HepG2 (cell line): ENCODE data around the gene LRRC70. TPM values are rescaled to one million over a fixed set of nuclear protein-coding genes. Genes with fewer than 3 reads are reported as not detected.

Experiments used
- ATAC-seq: fragments of 200-7000 bp; cut with Tn5 transposase; 3 replicates; pipeline ENCODE4 v1.9.1; 2020; ENCODE audit warnings: mild to moderate bottlenecking, moderate library complexity
- BruUV-seq: library from RNA; stranded (reverse); fragments of 400-500 nt; replicated peaks from 2 replicates; lab custom pipeline; 2021; lab: Mats Ljungman, UMichigan
- CTCF ChIA-PET: fragments of 300-600 bp; formaldehyde crosslinking; extraction: SDS; loops from one replicate; lab custom pipeline; 2021; ENCODE audit warnings: low total read pairs, inconsistent platforms, low intra/inter-chr PET ratio; lab: Yijun Ruan, JAX
- POLR2A ChIA-PET: fragments of 350-600 bp; sonication (Branson Sonifier 250); formaldehyde crosslinking; loops from one replicate; lab custom pipeline; 2020; ENCODE audit warnings: antibody characterized with exemption, inconsistent platforms; lab: Yijun Ruan, JAX
- DNase-seq: peaks from one replicate; pipeline ENCODE4 v3.0.0-alpha.2; 2015; ENCODE audit warnings: low spot score
- FAIRE-seq: peaks from 3 replicates; lab custom pipeline; 2011; peaks lifted over from hg19 to GRCh38; lab: Jason Lieb, UNC
- H2AFZ ChIP-seq: one replicate; pipeline ENCODE4 v1.6.1; 2011; ENCODE audit warnings: low read length, inconsistent platforms
- H3K27ac ChIP-seq: fragments of 300-600 bp; 3 replicates; pipeline ENCODE4 v1.8.0; 2011; ENCODE audit warnings: mixed run types, mild to moderate bottlenecking, mixed read lengths, low read length, inconsistent platforms; ENCODE audit not compliant: insufficient read depth; ENCODE audit errors: extremely low read length
- H3K27me3 ChIP-seq, 2 experiments: fragments of 200-600 bp in 1 of 2; 2 replicates in 1 of 2; 3 replicates in 1 of 2; pipeline versions ENCODE4 v1.6.0 to v1.8.0; 2011; ENCODE audit warnings: low read length in 2 of 2, mild to moderate bottlenecking in 2 of 2, moderate library complexity in 2 of 2, inconsistent platforms in 1 of 2; ENCODE audit not compliant: insufficient read depth in 2 of 2, control insufficient read depth in 1 of 2
- H3K36me3 ChIP-seq, 2 experiments: fragments of 200-600 bp in 1 of 2; replicated peaks in 1 of 2; 2 replicates in 1 of 2; 3 replicates in 1 of 2; pipeline versions ENCODE4 v1.5.1 to v1.8.0; 2011; ENCODE audit warnings: low read length in 2 of 2, inconsistent platforms in 1 of 2; ENCODE audit not compliant: insufficient read depth in 2 of 2, control insufficient read depth in 1 of 2
- H3K4me1 ChIP-seq: 2 replicates; pipeline ENCODE4 v1.5.1; 2012; ENCODE audit warnings: low read length, inconsistent platforms; ENCODE audit not compliant: insufficient read depth
- H3K4me2 ChIP-seq: 2 replicates; pipeline ENCODE4 v1.6.0; 2011; ENCODE audit warnings: low read depth, low read length, inconsistent platforms
- H3K4me3 ChIP-seq, 3 experiments: fragments of 200-600 bp in 1 of 3; sonication (generic), shearing (Covaris generic) in 1 of 3; replicated peaks in 1 of 3; 2 replicates each; pipeline ENCODE4 v1.5.1; 2011 to 2016; ENCODE audit warnings: low read length in 3 of 3, inconsistent platforms in 2 of 3, low read depth in 2 of 3, mild to moderate bottlenecking in 2 of 3, control low read depth in 1 of 3, mixed read lengths in 1 of 3; ENCODE audit not compliant: insufficient read depth in 1 of 3
- H3K79me2 ChIP-seq: one replicate; pipeline ENCODE4 v1.6.1; 2011; ENCODE audit warnings: low read length, inconsistent platforms; ENCODE audit not compliant: insufficient read depth
- H3K9ac ChIP-seq: 2 replicates; pipeline ENCODE4 v1.6.0; 2011; ENCODE audit warnings: mild to moderate bottlenecking, low read depth, low read length, inconsistent platforms; ENCODE audit not compliant: insufficient read depth
- H3K9me3 ChIP-seq: 2 replicates; pipeline ENCODE4 v1.5.1; 2012; ENCODE audit warnings: mild to moderate bottlenecking, low read length
- H4K20me1 ChIP-seq: 2 replicates; pipeline ENCODE4 v1.6.0; 2011; ENCODE audit warnings: inconsistent platforms, mild to moderate bottlenecking, low read length, moderate library complexity; ENCODE audit not compliant: insufficient read depth
- CREB1 ChIP-seq, 2 experiments: fragments of 450-650 bp in 1 of 2; IDR thresholded peaks; 2 replicates each; pipeline ENCODE4 v1.6.1; 2016 to 2017; ENCODE audit warnings: control low read depth in 1 of 2, mild to moderate bottlenecking in 1 of 2, missing compliant biosample characterization in 1 of 2, missing genetic modification characterization in 1 of 2
- CREM ChIP-seq, 2 experiments: sonication (generic) in 1 of 2; formaldehyde crosslinking in 1 of 2; IDR thresholded peaks; 2 replicates each; pipeline versions ENCODE4 v1.4.0 to v1.6.1; 2016 to 2020; ENCODE audit warnings: antibody characterized with exemption in 1 of 2, mild to moderate bottlenecking in 1 of 2, missing genetic modification reagents in 1 of 2
- CSRNP1 ChIP-seq: sonication (generic); formaldehyde crosslinking; IDR thresholded peaks from 2 replicates; pipeline ENCODE4 v1.8.1; 2023; ENCODE audit warnings: mild to moderate bottlenecking, missing genetic modification reagents
- DBP ChIP-seq: sonication (generic); formaldehyde crosslinking; IDR thresholded peaks from 2 replicates; pipeline ENCODE4 v1.4.0; 2020; ENCODE audit warnings: missing genetic modification reagents; ENCODE audit errors: not compliant biosample characterization
- KDM5B ChIP-seq: sonication (generic); formaldehyde crosslinking; IDR thresholded peaks from 2 replicates; pipeline ENCODE4 v1.4.0; 2020; ENCODE audit warnings: missing genetic modification reagents, mild to moderate bottlenecking, borderline replicate concordance
- KMT2B ChIP-seq: IDR thresholded peaks from 2 replicates; pipeline ENCODE4 v1.6.1; 2016; ENCODE audit warnings: missing genetic modification reagents, missing compliant biosample characterization
- POLR2A ChIP-seq, 2 experiments: IDR thresholded peaks; 2 replicates each; pipeline ENCODE4 v1.6.1; 2011; ENCODE audit warnings: low read depth in 2 of 2, low read length in 2 of 2, mild to moderate bottlenecking in 1 of 2, moderate library complexity in 1 of 2; ENCODE audit not compliant: insufficient read depth in 1 of 2
- RCOR2 ChIP-seq: IDR thresholded peaks from 2 replicates; pipeline ENCODE4 v1.6.1; 2016; ENCODE audit warnings: missing biosample characterization, missing genetic modification reagents
- RFXANK ChIP-seq: IDR thresholded peaks from 2 replicates; pipeline ENCODE4 v1.6.1; 2016
- TCF7 ChIP-seq: sonication (generic); IDR thresholded peaks from 2 replicates; pipeline ENCODE4 v1.6.1; 2016; ENCODE audit warnings: antibody characterized with exemption, low read depth
- ZNF367 ChIP-seq: sonication (generic); formaldehyde crosslinking; IDR thresholded peaks from 2 replicates; pipeline ENCODE4 v1.4.0; 2020; ENCODE audit warnings: missing genetic modification reagents, borderline replicate concordance
- ZNF574 ChIP-seq: sonication (generic); formaldehyde crosslinking; IDR thresholded peaks from 2 replicates; pipeline ENCODE4 v1.4.0; 2020; ENCODE audit warnings: missing genetic modification reagents
- ZNF605 ChIP-seq: sonication (generic); formaldehyde crosslinking; IDR thresholded peaks from 2 replicates; pipeline ENCODE4 v1.8.0; 2022; ENCODE audit warnings: mild to moderate bottlenecking, missing genetic modification reagents
- ZNF768 ChIP-seq: sonication (generic); formaldehyde crosslinking; IDR thresholded peaks from 2 replicates; pipeline ENCODE4 v1.4.0; 2020; ENCODE audit warnings: missing genetic modification reagents
- ZSCAN9 ChIP-seq: IDR thresholded peaks from 2 replicates; pipeline ENCODE4 v1.6.1; 2016; ENCODE audit warnings: borderline replicate concordance
- WGBS: methylation state at CpG from one replicate; pipeline ENCODE4 v1.1.6; 2017; ENCODE audit warnings: low lambda C conversion rate; 5-methylcytosine and 5-hydroxymethylcytosine counted together
- in situ Hi-C: cut with HindIII; loops from 2 replicates; pipeline ENCODE4 v1.10.0; 2017; ENCODE audit warnings: low pct_unique_long_range_greater_than_20kb; ENCODE audit not compliant: extremely low pct_ligation_motif_present
- intact Hi-C: fragments of 100-400 bp; cut with micrococcal nuclease; formaldehyde crosslinking; loops from one replicate; pipeline ENCODE4 v1.10.0; 2022; ENCODE audit not compliant: unreplicated experiment
- polyA plus RNA-seq, 8 experiments: library from polyadenylated mRNA; depleted of rRNA in 3 of 8; stranded (reverse) in 7 of 8; unstranded in 1 of 8; fragments of >200 nt; fragmentation: Illumina TruSeq in 4 of 8; extraction: Trizol in 4 of 8; gene quantifications; 2 replicates each; pipeline versions ENCODE4 v1.2.1 to v1.2.3, GENCODE V29; 2011 to 2016; ENCODE audit warnings: low read depth in 4 of 8, missing spikeins in 1 of 8, mixed read lengths in 1 of 8; ENCODE audit not compliant: insufficient read depth in 1 of 8
- total RNA-seq, 5 experiments: library from RNA; depleted of rRNA; stranded (reverse); fragments of >200 nt; fragmentation: Illumina TruSeq; extraction: Trizol; gene quantifications; 2 replicates each; pipeline ENCODE4 v1.2.3, GENCODE V29; 2016; ENCODE audit warnings: low read depth in 1 of 5
- TF ChIP-seq, protein P1 (sequence below): sonication (generic); formaldehyde crosslinking; IDR thresholded peaks from 2 replicates; pipeline ENCODE4 v1.4.0; 2020; ENCODE audit warnings: missing genetic modification reagents

LRRC70 gene
- total and polyA plus RNA-seq, 2 of the 13 experiments (the other 11 are each of a cell fraction or from before 2014, with no cell fraction given): 0.05 to 0.71 TPM

DNA sequence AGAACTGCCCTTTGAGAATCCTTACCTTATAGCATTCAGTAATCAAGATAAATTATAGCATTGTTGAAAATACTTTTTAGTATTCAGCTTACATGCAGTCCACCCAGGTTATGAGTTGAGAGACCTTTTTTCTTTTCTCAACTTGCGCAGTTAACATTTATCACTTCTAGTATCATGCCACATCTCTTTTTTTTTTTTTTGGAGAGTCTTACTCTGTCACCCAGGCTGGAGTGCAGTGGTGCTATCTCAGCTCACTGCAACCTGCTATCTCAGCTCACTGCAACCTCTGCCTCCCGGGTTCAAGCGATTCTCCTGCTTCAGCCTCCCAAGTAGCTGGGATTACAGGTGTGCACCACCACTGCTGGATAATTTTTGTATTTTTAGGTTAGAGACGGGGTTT is 29.0 kb downstream of the LRRC70 start:
- 100% methylated on average over 4 of the region's 4 CpGs for WGBS
- Histone ChIP-seq H2AFZ (no peak overlapping the region), H4K20me1 (no peaks in the 10 kb centered on the region), H3K4me3 (no peak overlapping the region), H3K4me2 (no peak overlapping the region), H3K27ac (no peak overlapping the region), H3K9me3 (no peaks in the 10 kb centered on the region), H3K9ac (no peak overlapping the region), H3K4me1 (no peaks in the 10 kb centered on the region), H3K27me3 (no peaks in the 10 kb centered on the region), H3K36me3 (peaks cover 3 to 13% of the 10 kb centered on the region in 2 experiments; a peak in 4 of 5 replicates), H3K79me2 (no peaks in the 10 kb centered on the region)
- no TSS peak for BruUV-seq
- no peak for TF ChIP-seq RCOR2
- TF ChIP-seq ZSCAN9 (CRISPR knock-in tag): no peak
- TF ChIP-seq, protein P1, sequence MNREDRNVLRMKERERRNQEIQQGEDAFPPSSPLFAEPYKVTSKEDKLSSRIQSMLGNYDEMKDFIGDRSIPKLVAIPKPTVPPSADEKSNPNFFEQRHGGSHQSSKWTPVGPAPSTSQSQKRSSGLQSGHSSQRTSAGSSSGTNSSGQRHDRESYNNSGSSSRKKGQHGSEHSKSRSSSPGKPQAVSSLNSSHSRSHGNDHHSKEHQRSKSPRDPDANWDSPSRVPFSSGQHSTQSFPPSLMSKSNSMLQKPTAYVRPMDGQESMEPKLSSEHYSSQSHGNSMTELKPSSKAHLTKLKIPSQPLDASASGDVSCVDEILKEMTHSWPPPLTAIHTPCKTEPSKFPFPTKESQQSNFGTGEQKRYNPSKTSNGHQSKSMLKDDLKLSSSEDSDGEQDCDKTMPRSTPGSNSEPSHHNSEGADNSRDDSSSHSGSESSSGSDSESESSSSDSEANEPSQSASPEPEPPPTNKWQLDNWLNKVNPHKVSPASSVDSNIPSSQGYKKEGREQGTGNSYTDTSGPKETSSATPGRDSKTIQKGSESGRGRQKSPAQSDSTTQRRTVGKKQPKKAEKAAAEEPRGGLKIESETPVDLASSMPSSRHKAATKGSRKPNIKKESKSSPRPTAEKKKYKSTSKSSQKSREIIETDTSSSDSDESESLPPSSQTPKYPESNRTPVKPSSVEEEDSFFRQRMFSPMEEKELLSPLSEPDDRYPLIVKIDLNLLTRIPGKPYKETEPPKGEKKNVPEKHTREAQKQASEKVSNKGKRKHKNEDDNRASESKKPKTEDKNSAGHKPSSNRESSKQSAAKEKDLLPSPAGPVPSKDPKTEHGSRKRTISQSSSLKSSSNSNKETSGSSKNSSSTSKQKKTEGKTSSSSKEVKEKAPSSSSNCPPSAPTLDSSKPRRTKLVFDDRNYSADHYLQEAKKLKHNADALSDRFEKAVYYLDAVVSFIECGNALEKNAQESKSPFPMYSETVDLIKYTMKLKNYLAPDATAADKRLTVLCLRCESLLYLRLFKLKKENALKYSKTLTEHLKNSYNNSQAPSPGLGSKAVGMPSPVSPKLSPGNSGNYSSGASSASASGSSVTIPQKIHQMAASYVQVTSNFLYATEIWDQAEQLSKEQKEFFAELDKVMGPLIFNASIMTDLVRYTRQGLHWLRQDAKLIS (CRISPR knock-in tag): no peak
- no peak for TF ChIP-seq CSRNP1 (CRISPR knock-in tag)
- no peak for TF ChIP-seq KDM5B
- no peak for TF ChIP-seq CREM (IDR thresholded peaks at IDR 0.05)
- no peak for TF ChIP-seq CREM (CRISPR knock-in tag; IDR thresholded peaks at IDR 0.05)
- no peak for TF ChIP-seq ZNF605
- no peak for TF ChIP-seq TCF7
- TF ChIP-seq ZNF367 (CRISPR knock-in tag): no peak
- TF ChIP-seq ZNF574 (CRISPR knock-in tag): no peak
- TF ChIP-seq KMT2B (CRISPR knock-in tag): no peak
- TF ChIP-seq CREB1 (IDR thresholded peaks at IDR 0.05): no peak
- no peak for TF ChIP-seq CREB1 (CRISPR knock-in tag; IDR thresholded peaks at IDR 0.05)
- no peak for TF ChIP-seq POLR2A (IDR thresholded peaks at IDR 0.05; ENCODE audit: insufficient read depth in 1 of 2, low read depth in 2 of 2, low read length in 2 of 2)
- TF ChIP-seq ZNF768 (CRISPR knock-in tag): no peak
- TF ChIP-seq RFXANK: no peak
- TF ChIP-seq DBP: no peak
- CTCF ChIA-PET: no interaction called here
- no peak for DNase-seq
- no peak for ATAC-seq
- POLR2A ChIA-PET: no interaction called here
- FAIRE-seq: no peak
- in situ Hi-C loops: no loop called here
- intact Hi-C loops: no loop called here
